Fibroblast of skin of left biceps (primary cell): ENCODE results near the gene PTGDR2.
A peak's percentile ranks its signal among the peaks of the same experiment; 100 is the strongest.
"Not testable (repeated sequence)": the region's sequence is repeated elsewhere in the genome, so short reads cannot be mapped to it uniquely, and the experiment has no call there.

ENCODE experiments used
- DNase-seq, 2 experiments: peaks; one replicate each; pipeline ENCODE4 v3.0.0-alpha.2; 2013; ENCODE audit warnings: low read depth in 2 of 2

PTGDR2 gene

GRCh38 chr11:60841797-60842667 lies 13.7 kb downstream of the PTGDR2 start, which contains the start of gene CCDC86:
CCDC86 (plus strand) TSS chr11:60842113; CDS start chr11:60842125, 12 bp downstream.
- DNase-seq: peak; percentile 87 to 89

DNA sequence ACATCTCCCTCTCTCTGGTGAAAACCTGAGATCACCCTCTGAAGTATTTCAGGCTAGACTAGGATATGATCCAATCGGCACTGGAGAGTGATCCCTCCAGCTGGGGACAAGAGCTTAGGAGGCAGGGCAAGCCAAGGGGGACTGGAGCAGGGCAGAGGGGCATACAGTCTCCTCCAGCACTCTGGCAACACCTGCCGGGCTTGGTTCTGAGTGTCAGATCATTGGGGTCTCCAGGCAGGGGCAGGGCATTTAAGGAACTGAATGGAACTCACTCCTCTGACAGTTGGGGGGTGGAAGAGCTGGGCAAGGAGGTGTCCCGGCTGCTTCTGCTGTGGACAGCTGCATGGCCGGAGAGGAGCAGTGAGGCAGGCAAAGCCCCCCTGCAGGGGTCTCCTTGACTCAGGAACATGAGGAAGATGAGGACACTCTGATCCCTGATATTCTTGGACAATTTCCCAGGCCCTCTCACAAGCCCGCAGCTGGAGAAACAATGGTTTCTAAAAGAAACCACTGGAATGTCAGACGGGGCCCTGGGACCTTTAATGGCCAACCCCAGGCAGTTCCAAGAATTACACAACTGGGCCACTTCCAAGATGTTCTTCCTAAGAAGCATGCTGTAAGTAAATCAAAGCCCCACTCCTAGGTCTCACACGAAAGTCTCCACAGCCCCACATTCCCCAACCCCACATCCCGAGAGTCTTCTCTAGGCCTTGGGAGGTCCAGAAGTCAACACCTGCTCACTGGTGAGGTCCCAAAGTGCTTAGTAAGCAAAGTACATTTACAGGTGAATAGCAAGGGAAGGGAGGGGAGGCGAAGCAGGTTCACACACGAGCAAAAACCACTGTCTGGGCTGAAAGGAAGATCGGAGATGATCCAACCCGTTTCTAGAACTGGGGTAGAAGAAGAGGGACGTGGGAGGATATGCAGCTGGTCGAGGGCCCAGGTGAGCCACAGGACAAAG lies 15.0 kb downstream of the PTGDR2 start:
- peak; percentile 88 for DNase-seq

DNA sequence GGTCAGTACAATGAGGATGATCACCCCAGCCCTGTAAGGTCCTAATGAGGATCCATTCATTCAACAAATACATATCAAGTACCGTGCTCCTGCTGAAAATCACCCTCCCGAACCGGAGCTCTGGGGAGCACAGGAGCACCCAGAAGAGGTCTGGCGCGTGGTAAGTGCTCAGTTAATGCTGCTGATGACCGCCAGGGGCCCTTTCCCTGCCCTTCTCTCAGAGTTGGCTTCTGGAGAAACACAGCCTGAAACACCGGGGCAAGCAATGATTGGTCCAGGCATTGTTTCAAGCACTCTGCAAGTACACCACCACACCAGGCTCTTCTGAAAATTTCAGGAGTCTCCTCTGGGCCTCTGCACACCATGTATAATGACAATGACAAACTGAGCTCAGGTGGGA lies 17.6 kb downstream of the PTGDR2 start:
- DNase-seq: no peak

GRCh38 chr11:60836866-60837515 lies 18.8 kb downstream of the PTGDR2 start:
- no peak for DNase-seq

- DNase-seq: no peak
Observed at GRCh38 chr11:60835534-60835846, 20.3 kb downstream of the PTGDR2 start.

DNA sequence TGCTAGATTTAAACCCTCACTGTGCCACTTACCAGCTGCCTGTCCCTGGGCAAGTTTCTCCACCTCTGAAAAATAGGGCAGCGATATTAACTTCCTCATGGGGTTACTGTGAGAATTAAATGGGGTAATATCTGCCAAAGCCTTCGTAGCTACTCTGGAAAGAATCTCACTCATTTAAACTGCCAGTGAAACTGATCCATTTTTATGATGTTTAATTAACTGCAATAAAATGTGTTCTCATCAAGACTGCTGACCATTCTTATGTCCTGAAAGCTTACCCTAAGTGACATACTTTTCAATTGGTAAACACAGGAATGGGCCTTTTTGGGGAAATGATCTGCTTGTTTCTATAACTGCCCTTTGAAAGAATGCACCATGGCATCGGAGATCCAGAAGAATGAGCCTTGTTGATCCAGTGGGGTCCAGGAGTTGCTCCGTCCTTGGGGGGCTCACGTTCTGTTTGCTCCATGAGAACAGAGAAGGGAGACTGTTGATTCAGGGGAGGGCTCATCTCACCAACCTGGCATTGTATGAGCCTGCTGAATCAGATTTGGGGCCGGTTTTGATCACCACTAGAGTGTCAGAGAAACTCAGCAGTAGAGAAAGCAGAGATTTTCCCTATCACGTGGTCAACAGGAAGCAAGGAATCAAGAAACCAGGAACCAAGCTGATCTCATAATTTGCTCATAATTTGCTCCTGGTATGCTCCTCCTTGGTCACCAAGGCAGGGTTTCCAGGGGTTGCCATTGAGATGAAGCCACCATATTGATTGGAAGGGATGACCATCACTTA lies 20.8 kb downstream of the PTGDR2 start:
- DNase-seq: no peak

DNA sequence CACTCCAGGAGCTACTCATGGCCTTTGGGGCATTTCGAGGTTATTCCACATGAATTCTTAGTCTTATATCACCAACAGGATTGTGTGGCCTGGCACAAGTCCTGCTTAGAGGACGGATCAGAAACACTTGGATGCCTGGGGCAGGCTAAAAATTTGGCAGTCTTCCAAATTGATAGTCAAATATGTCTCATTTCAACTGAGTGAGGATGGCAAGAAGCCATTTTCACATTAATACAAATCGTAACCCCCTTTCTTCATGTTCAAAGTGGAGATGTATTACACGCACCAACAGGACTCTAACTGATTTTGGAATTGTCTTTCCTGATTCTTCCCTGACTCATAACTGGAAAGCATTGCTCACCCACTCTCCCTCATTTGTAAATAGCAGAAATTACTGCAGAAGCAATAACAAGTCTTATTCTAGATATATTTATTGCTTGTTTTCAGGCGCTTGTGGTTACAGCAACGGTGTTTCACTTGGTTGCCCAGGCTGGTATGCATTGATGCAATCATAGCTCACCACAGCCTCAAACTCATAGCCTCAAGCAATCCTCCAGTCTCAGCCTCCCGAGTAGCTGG lies 24.2 kb downstream of the PTGDR2 start:
- DNase-seq: no peak

DNA sequence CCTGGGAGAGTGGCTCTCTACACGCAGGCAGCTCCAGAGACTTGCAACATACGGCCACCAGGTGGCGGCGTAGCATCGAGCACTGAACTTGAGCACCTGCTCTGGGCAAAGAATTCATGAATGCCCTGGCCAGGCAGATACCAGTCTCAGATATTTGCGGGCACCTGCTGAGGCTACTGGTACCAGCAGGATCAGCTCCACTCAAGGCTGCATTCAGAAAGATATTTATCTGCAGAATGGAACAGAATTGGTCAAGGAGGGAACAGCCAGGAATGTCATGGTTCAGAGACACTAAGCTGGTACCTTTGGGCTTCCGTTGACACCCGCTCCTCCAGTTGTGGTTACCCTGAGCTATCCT lies 24.6 kb downstream of the PTGDR2 start:
- peak in 1 of 2 experiments; percentile 7 for DNase-seq

DNA sequence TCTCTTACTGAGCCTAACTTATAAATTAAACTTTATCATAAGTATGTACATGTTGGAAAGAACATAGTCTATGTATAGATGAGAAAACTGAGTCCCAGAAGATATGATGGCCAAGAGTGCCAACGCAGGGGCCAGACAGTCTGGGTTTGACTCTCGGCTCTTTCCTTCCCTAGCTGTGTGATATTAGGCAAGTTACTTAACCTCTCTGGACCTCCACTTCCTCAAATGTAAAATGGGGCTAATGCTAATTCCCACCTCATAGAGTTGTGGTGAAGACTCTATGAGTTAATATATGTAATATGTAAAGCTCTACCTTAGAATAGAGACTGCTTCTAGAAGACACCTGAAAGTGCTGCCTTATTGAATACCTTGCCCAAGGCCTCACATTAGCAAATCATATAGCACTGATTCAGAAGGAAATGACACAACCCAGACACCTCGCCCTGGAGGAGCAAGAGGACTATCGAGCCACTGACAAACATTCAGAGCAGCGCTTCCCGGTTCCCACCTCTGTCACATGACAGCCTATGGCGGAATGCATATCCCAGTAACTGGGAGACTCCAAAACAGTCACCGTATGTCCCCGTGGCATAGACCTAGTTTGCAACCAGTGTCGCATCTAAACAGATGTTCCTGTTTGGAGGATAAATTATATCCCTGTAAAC lies 25.1 kb downstream of the PTGDR2 start:
- DNase-seq: no peak

GRCh38 chr11:60825790-60826189 lies 30.0 kb downstream of the PTGDR2 start:
- no peak for DNase-seq

DNA sequence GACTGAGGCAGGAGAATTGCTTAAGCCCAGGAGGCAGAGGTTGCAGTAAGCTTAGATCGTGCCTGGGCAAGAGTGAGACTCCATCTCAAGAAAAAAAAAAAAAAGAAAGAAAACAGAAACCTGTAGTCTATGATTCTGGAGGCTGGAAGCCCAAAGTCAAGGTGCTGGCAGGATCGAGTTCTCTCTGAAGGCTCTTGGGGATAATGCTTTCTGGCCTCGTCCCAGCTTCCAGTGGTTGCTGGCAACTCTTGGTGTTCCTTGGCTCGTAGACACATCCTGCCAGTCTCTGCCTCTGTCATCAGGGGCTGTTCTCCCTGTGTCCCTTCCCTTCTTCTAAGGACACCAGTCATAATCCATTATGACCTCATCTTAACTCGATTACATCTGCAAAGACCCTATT lies 30.6 kb downstream of the PTGDR2 start:
- DNase-seq: no peak

- not testable (repeated sequence) for DNase-seq
Observed at GRCh38 chr11:60823745-60824306, 31.9 kb downstream of the PTGDR2 start.

GRCh38 chr11:60821827-60822599 lies 33.7 kb downstream of the PTGDR2 start:
- no peak for DNase-seq

- no peak for DNase-seq
Observed at GRCh38 chr11:60818057-60818456, 37.7 kb downstream of the PTGDR2 start.

- no peak for DNase-seq
Observed at GRCh38 chr11:60816590-60817157, 39.1 kb downstream of the PTGDR2 start.

DNA sequence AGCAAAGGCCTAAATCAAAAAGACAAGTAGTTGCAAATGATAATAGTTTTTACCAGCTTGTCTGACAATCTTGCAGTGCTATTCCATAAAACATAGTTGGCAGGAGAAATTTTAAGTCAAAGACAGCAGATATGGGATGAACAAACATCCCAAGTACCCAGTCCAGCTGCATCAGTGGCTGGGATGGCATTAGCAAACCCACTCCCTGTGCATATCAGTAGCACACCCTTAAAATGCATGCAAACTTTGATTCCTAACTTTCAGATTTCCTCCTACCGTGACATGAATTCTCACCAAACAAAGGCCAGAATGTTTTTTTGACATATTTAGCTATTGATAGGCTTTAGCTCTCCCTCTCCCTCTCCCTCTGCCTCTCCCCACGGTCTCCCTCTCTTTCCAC lies 41.6 kb downstream of the PTGDR2 start:
- no peak for DNase-seq

- DNase-seq: no peak
Observed at GRCh38 chr11:60813324-60813723, 42.4 kb downstream of the PTGDR2 start.

DNA sequence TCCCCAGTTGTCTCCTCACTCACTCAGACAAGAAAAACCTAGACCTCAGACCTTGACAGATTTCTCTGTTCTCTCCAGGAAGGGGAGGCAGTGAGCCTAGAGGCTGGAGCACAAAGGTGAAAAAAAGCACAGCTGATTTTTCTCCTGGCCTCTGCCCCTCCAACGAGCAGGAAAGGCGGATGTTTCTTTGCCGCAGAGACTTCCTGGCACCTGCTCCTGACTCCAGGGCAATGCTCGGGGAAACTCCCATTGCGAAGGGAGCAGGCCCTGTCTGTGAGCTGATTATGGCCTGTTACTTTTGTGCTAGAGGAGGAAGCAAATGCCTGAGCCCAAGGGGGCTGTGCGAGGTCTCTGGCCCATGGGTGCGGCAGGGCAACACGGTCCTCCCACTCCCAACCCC lies 45.2 kb downstream of the PTGDR2 start:
- no peak for DNase-seq

DNA sequence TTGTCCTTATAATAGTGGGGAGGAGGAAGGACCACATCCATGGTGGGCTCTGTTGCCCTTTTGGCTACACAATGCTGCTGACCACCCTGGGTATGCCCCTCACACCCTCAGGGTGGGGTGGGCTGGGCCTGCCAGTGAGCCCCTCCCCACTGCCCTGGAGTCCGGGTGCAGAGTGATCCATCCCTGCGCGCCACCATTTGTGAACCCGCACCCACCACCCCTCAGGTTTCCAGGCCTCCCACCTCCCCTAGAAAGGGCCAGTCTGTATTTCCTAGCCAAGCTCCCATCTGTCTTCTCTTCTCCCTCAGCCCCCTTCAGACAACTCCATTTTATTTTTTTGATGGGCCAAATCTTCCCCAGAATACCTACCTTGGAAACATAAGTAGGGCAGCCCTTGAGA lies 45.6 kb downstream of the PTGDR2 start:
- no peak for DNase-seq
